Stomach (tissue), 9 donors: ENCODE data around the gene KLK15. TPM values are rescaled to one million over a fixed set of nuclear protein-coding genes. Genes with fewer than 3 reads are reported as not detected.

Source experiments
- DNase-seq, 2 donors: peaks; one replicate each; pipeline versions ENCODE4 v3.0.0 to v3.0.0-alpha.2; 2013 to 2019
- H3K27ac ChIP-seq, 5 donors: fragments of 200-600 bp in 4 of 5; sonication (generic) in 4 of 5; one replicate each; pipeline ENCODE4 v1.5.1; 2013 to 2019; ENCODE audit warnings: mild to moderate bottlenecking in 1 of 5, moderate library complexity in 1 of 5
- H3K27me3 ChIP-seq, 3 donors: fragments of 200-600 bp; sonication (generic); one replicate each; pipeline ENCODE4 v1.5.1; 2017 to 2019; ENCODE audit warnings: mixed run types in 1 of 3
- H3K36me3 ChIP-seq, 4 donors: fragments of 200-600 bp; sonication (generic); 1 replicate in 3 of 4; 2 replicates in 1 of 4; pipeline ENCODE4 v1.5.1; 2016 to 2019
- H3K4me1 ChIP-seq, 4 donors: fragments of 200-600 bp; sonication (generic); one replicate each; pipeline ENCODE4 v1.5.1; 2016 to 2019
- H3K4me3 ChIP-seq, 4 donors: fragments of 200-600 bp; sonication (generic) in 3 of 4; one replicate each; pipeline ENCODE4 v1.5.1; 2016 to 2019; ENCODE audit warnings: mild to moderate bottlenecking in 1 of 4
- H3K9me3 ChIP-seq, 4 donors: fragments of 200-600 bp; sonication (generic); one replicate each; pipeline ENCODE4 v1.5.1; 2016 to 2019
- CTCF ChIP-seq, 7 experiments: fragments of 450-650 bp in 4 of 7; fragments of 200-600 bp in 3 of 7; sonication (generic) in 3 of 7; IDR thresholded peaks; one replicate each; pipeline ENCODE4 v1.5.1; 2016 to 2019; ENCODE audit warnings: antibody characterized with exemption in 7 of 7, control low read depth in 2 of 7, mild to moderate bottlenecking in 1 of 7
- EP300 ChIP-seq: sonication (generic); formaldehyde crosslinking; IDR thresholded peaks from one replicate; pipeline ENCODE4 v1.6.1; 2017; ENCODE audit warnings: antibody characterized with exemption
- POLR2A ChIP-seq, 4 donors: fragments of 450-650 bp; IDR thresholded peaks; one replicate each; pipeline ENCODE4 v1.6.1; 2016; ENCODE audit warnings: antibody characterized with exemption in 4 of 4, control low read depth in 2 of 4, mild to moderate bottlenecking in 1 of 4, moderate library complexity in 1 of 4
- POLR2AphosphoS5 ChIP-seq, 3 donors: sonication (generic); formaldehyde crosslinking; IDR thresholded peaks; one replicate each; pipeline ENCODE4 v1.6.1; 2016; ENCODE audit warnings: antibody characterized with exemption in 3 of 3
- WGBS, 5 donors: extraction: QIAGEN DNeasy Blood & Tissue Kit in 3 of 5; methylation state at CpG; one replicate each; pipeline versions ENCODE4 v1.1.5 to v1.1.7; 2013 to 2018; 5-methylcytosine and 5-hydroxymethylcytosine counted together
- intact Hi-C: fragments of 100-400 bp; cut with DNase I; formaldehyde crosslinking; loops from one replicate; pipeline ENCODE4 v1.15.1; 2023; ENCODE audit warnings: low total_unique reads
- polyA plus RNA-seq, 3 donors: library from polyadenylated mRNA; stranded (reverse); fragments of 200-250 nt; gene quantifications; one replicate each; pipeline ENCODE4 v1.2.3, GENCODE V29; 2013
- total RNA-seq, 5 donors: library from RNA; depleted of rRNA; stranded (reverse); fragments of >200 nt; gene quantifications; one replicate each; pipeline versions ENCODE4 v1.1.0 to v1.2.3, GENCODE V29; 2014 to 2016
- donor health status: healthy with polysubstance abuse.
- donor health status: Bipolar disorder and iron deficiency.
- donor health status: healthy.

Gene KLK15
- total and polyA plus RNA-seq, 8 donors, result not detected

- intact Hi-C loops, result no loop called here
- Histone ChIP-seq H3K27me3 (no peaks in the 10 kb centered on the region), H3K4me3 (peak overlapping the region; percentile 79 to 97 (median 84)), H3K36me3 (peaks cover 5 to 32% (median 30%) of the 10 kb centered on the region in 4 donors), H3K4me1 (peaks cover 18 to 36% (median 27%) of the 10 kb centered on the region in 4 donors), H3K9me3 (no peaks in the 10 kb centered on the region), H3K27ac (peak overlapping the region; percentile 90 to 98 (median 96))
- WGBS, 5 donors, result 0 to 1% (median 0%) methylated on average over 25 to 40 of the region's 40 CpGs
- TF ChIP-seq POLR2AphosphoS5 (IDR thresholded peaks at IDR 0.05) (no peak), CTCF (IDR thresholded peaks at IDR 0.05) (no peak), POLR2A (IDR thresholded peaks at IDR 0.05) (no peak)
- peak in 1 of 2 donors; percentile 67 for DNase-seq
Observed at GRCh38 chr19:50803633-50804419, 29.5 kb downstream of the KLK15 start.

- H3K4me1 ChIP-seq, result peaks cover 18 to 36% (median 27%) of the 10 kb centered on the region in 4 donors
- peaks cover 17 to 59% (median 57%) of the 10 kb centered on the region in 4 donors for H3K36me3 ChIP-seq
- DNase-seq, result no peak
- intact Hi-C loops, result no loop called here
- no peak overlapping the region for H3K4me3 ChIP-seq
- H3K9me3 ChIP-seq, result no peaks in the 10 kb centered on the region
- H3K27ac ChIP-seq, result no peak overlapping the region
- WGBS, 5 donors, result 71 to 88% (median 85%) methylated on average over 8 of the region's 8 CpGs
- H3K27me3 ChIP-seq, result no peaks in the 10 kb centered on the region
- TF ChIP-seq POLR2AphosphoS5 (IDR thresholded peaks at IDR 0.05) (no peak), CTCF (IDR thresholded peaks at IDR 0.05) (no peak), POLR2A (IDR thresholded peaks at IDR 0.05) (no peak), EP300 (no peak)
Observed at GRCh38 chr19:50801107-50801506, 32.3 kb downstream of the KLK15 start.

GRCh38 chr19:50799547-50799851 is 33.9 kb downstream of the KLK15 start:
- no peak for TF ChIP-seq EP300
- no peak for DNase-seq
- Histone ChIP-seq H3K9me3 (no peaks in the 10 kb centered on the region), H3K4me1 (peaks cover 18 to 28% (median 22%) of the 10 kb centered on the region in 4 donors), H3K4me3 (no peak overlapping the region), H3K27ac (no peak overlapping the region), H3K36me3 (peaks cover 17 to 67% (median 63%) of the 10 kb centered on the region in 4 donors), H3K27me3 (no peaks in the 10 kb centered on the region)
- WGBS, 5 donors, result 69 to 87% (median 83%) methylated on average over 3 of the region's 3 CpGs
- intact Hi-C loops, result no loop called here

GRCh38 chr19:50798659-50799546 is 34.5 kb downstream of the KLK15 start:
- Histone ChIP-seq H3K4me1 (peaks cover 16 to 25% (median 21%) of the 10 kb centered on the region in 4 donors), H3K4me3 (no peak overlapping the region), H3K9me3 (no peaks in the 10 kb centered on the region), H3K27ac (no peak overlapping the region), H3K27me3 (no peaks in the 10 kb centered on the region), H3K36me3 (peaks cover 17 to 67% (median 63%) of the 10 kb centered on the region in 4 donors)
- TF ChIP-seq CTCF (IDR thresholded peaks at IDR 0.05) (no peak), EP300 (no peak), POLR2A (IDR thresholded peaks at IDR 0.05) (no peak), POLR2AphosphoS5 (IDR thresholded peaks at IDR 0.05) (no peak)
- intact Hi-C loops, result no loop called here
- WGBS, 5 donors, result 86 to 89% (median 87%) methylated on average over 11 to 21 of the region's 21 CpGs
- no peak for DNase-seq
